ENCODE data around the gene KATNAL1. TPM values are rescaled to one million over a fixed set of nuclear protein-coding genes. Genes with fewer than 3 reads are reported as not detected.

The KATNAL1 gene
- total RNA-seq, 1 donor from 2014 or later, result 46.9 TPM

GRCh38 chr13:30341815-30342570 is 34.6 kb upstream of the KATNAL1 start:
- H3K36me3 ChIP-seq, result no peaks in the 10 kb centered on the region
- peak overlapping the region; percentile 85 for H3K27ac ChIP-seq (replicated peaks)
- peak overlapping the region; percentile 0 for H3K4me3 ChIP-seq
- H3K27me3 ChIP-seq (ENCODE audit: low read depth), result no peaks in the 10 kb centered on the region
- H3K4me1 ChIP-seq, result peaks cover 38% of the 10 kb centered on the region
- no peaks in the 10 kb centered on the region for H3K9me3 ChIP-seq (replicated peaks)
- intact Hi-C loops (cut with micrococcal nuclease), result no loop called here
- peak; percentile 89 for DNase-seq
- TF ChIP-seq CTCF (IDR thresholded peaks at IDR 0.05; ENCODE audit: borderline replicate concordance), result no peak

DNA sequence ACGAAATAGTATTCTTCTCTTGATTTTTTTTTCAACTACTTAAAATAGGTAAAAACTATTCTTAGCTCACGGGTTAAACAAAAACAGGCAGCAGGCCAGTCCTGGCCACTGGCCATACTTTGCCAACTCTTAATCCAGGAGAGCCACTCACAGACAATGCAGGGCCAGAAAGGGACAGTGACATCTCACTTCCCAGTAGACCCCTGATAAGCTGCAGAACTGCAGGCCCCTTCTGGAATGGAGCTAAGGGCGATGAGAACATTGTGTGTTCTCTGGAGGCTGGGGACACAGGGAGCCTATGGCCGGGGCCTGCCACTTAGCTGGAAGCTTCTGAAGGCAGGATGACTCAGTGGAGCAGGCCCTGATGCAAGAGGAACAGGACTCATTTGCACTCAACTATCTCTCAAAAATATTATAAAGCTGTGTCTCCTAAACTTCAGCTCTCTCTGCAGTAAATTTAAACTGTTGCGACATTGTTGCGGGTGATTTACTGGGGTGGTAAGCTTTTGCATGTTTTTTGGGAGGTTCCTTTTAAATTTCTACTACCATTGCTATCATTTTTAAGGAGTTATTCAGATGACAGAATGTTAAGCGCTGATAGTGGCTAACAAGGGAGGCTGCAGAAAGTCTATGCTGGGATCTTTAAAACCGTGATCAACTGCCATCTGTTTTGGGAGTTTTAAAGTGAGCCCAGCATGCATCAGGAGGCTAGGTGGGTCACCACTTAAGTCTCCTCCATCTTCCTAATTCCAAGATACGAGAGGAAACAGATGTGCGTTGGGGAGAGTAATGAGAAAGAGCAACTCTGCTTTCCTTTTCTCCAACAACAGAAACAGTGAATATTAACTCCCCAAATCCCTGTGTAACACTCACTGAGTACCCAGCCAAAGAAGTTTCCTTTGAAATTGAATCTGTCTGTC is 33.2 kb upstream of the KATNAL1 start:
- intact Hi-C loops (cut with micrococcal nuclease), result no loop called here
- peaks cover 38% of the 10 kb centered on the region for H3K4me1 ChIP-seq
- H3K27me3 ChIP-seq (ENCODE audit: low read depth), result no peaks in the 10 kb centered on the region
- no peak for TF ChIP-seq CTCF (IDR thresholded peaks at IDR 0.05; ENCODE audit: borderline replicate concordance)
- H3K4me3 ChIP-seq, result peak overlapping the region; percentile 20
- peak; percentile 67 for DNase-seq
- peak overlapping the region; percentile 85 for H3K27ac ChIP-seq (replicated peaks)
- no peaks in the 10 kb centered on the region for H3K9me3 ChIP-seq (replicated peaks)
- H3K36me3 ChIP-seq, result no peaks in the 10 kb centered on the region

DNA sequence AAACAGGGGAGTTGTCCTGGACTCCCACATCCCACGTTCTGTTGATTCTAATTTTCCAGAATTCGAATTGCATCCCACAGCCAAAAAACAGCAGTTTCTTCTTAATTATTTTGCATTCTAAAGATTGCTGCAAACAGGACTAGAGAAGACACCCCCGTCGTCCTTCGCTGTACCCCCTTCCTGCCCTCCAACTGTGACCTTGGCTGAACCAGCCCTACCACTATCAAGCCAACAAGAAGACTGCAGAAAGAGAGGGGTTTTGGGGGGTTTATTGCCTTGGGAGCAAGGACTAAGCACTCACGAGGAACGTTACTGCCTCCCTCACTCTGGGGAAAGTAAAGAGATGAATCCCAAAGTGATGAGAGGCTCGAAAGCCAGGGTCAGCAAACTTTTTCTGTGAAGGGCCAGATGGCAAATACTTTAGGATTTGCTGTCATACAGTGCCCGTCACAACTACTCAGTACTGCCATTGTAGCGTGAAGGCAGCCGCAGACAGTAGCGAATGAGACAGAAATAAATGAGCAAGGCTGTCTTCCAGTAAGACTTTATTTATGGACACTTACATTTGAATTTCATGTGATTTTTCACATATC is 32.5 kb upstream of the KATNAL1 start:
- Histone ChIP-seq H3K4me3 (no peak overlapping the region), H3K4me1 (peaks cover 38% of the 10 kb centered on the region), H3K27ac (replicated peaks) (peak overlapping the region; percentile 85), H3K9me3 (replicated peaks) (no peaks in the 10 kb centered on the region), H3K27me3 (ENCODE audit: low read depth) (no peaks in the 10 kb centered on the region), H3K36me3 (no peaks in the 10 kb centered on the region)
- DNase-seq, result no peak
- TF ChIP-seq CTCF (IDR thresholded peaks at IDR 0.05; ENCODE audit: borderline replicate concordance), result no peak
- intact Hi-C loops (cut with micrococcal nuclease), result no loop called here

GRCh38 chr13:30338952-30339351 is 31.6 kb upstream of the KATNAL1 start:
- no peaks in the 10 kb centered on the region for H3K36me3 ChIP-seq
- no peaks in the 10 kb centered on the region for H3K9me3 ChIP-seq (replicated peaks)
- H3K4me1 ChIP-seq, result peaks cover 38% of the 10 kb centered on the region
- intact Hi-C loops (cut with micrococcal nuclease), result no loop called here
- no peak for TF ChIP-seq CTCF (IDR thresholded peaks at IDR 0.05; ENCODE audit: borderline replicate concordance)
- H3K27me3 ChIP-seq (ENCODE audit: low read depth), result no peaks in the 10 kb centered on the region
- no peak for DNase-seq
- H3K4me3 ChIP-seq, result no peak overlapping the region
- H3K27ac ChIP-seq (replicated peaks), result peak overlapping the region; percentile 85

GRCh38 chr13:30338331-30338851 is 31.0 kb upstream of the KATNAL1 start:
- intact Hi-C loops (cut with micrococcal nuclease), result no loop called here
- no peak overlapping the region for H3K27ac ChIP-seq (replicated peaks)
- TF ChIP-seq CTCF (IDR thresholded peaks at IDR 0.05; ENCODE audit: borderline replicate concordance), result no peak

More at GRCh38 chr13:30338331-30338851, 31.0 kb upstream of the KATNAL1 start:
- H3K4me1 ChIP-seq, result peaks cover 38% of the 10 kb centered on the region
- H3K27me3 ChIP-seq (ENCODE audit: low read depth), result no peaks in the 10 kb centered on the region
- DNase-seq, result no peak
- no peaks in the 10 kb centered on the region for H3K9me3 ChIP-seq (replicated peaks)
- H3K36me3 ChIP-seq, result no peaks in the 10 kb centered on the region
- no peak overlapping the region for H3K4me3 ChIP-seq

Measured in left ventricle myocardium inferior (tissue), 1 donor.